ENCODE data around the gene THOC2. TPM values are rescaled to one million over a fixed set of nuclear protein-coding genes. Genes with fewer than 3 reads are reported as not detected.

THOC2 gene
- total and polyA plus RNA-seq, 9 of the 15 experiments (the other 6 are each of a cell fraction or from before 2014, with no cell fraction given), result 131 to 234 (median 192) TPM

GRCh38 chrX:123732670-123733363, at the start of gene THOC2 (continued):
- TF ChIP-seq SIN3A (IDR thresholded peaks at IDR 0.05; ENCODE audit: borderline replicate concordance in 2 of 2, control insufficient read depth in 1 of 2, low read depth in 2 of 2, low read length in 2 of 2) (peak in 1 of 2 experiments; percentile 11; a peak in 1 of 4 replicates), CBX8 (IDR thresholded peaks at IDR 0.05; ENCODE audit: borderline replicate concordance, extremely low read depth, low read depth, low read length, poor library complexity, severe bottlenecking) (no peak), ZNF212 (CRISPR knock-in tag; IDR thresholded peaks at IDR 0.05) (no peak), PRDM10 (IDR thresholded peaks at IDR 0.05; ENCODE audit: partially characterized antibody) (peak; percentile 9), ARID1B (IDR thresholded peaks at IDR 0.05) (peak; percentile 20; the same call in 1 of the 2 replicates), TSHZ1 (CRISPR knock-in tag; IDR thresholded peaks at IDR 0.05) (no peak), ESRRA (IDR thresholded peaks at IDR 0.05; ENCODE audit: borderline replicate concordance, low read depth) (no peak), PYGO2 (tag; IDR thresholded peaks at IDR 0.05) (no peak), SUPT5H (IDR thresholded peaks at IDR 0.05) (peak; percentile 92), JUN (IDR thresholded peaks at IDR 0.05; ENCODE audit: borderline replicate concordance, low read depth, low read length) (peak; percentile 41; the same call in 1 of the 2 replicates), JUN (CRISPR knock-in tag; IDR thresholded peaks at IDR 0.05; ENCODE audit: borderline replicate concordance) (no peak), NCOA6 (IDR thresholded peaks at IDR 0.05) (no peak), MEIS2 (IDR thresholded peaks at IDR 0.05; ENCODE audit: partially characterized antibody) (no peak), ARID3B (CRISPR knock-in tag; IDR thresholded peaks at IDR 0.05; ENCODE audit: borderline replicate concordance) (no peak), ZNF561 (CRISPR knock-in tag; conservative IDR thresholded peaks at IDR 0.05) (no peak), ZNF316 (IDR thresholded peaks at IDR 0.05) (no peak), ZNF583 (CRISPR knock-in tag; IDR thresholded peaks at IDR 0.05) (no peak), ZKSCAN1 (IDR thresholded peaks at IDR 0.05; ENCODE audit: low read depth, low read length) (no peak), FOXA3 (CRISPR knock-in tag; conservative IDR thresholded peaks at IDR 0.05 in 1 of 2, IDR thresholded peaks at IDR 0.05 in 1 of 2) (no peak)
